Activated naive CD8-positive, alpha-beta T cell treated with anti-CD3 and anti-CD28 coated beads, Interleukin-2, amount 10 ng/mL, durations not matched to agents 7 days and 5 days (primary cell): ENCODE measurements around the gene DPM3. TPM values are rescaled to one million over a fixed set of nuclear protein-coding genes. Genes with fewer than 3 reads are reported as not detected.
"Not testable (repeated sequence)": the region's sequence is repeated elsewhere in the genome, so short reads cannot be mapped to it uniquely, and the experiment has no call there.

ENCODE experiments used
- ATAC-seq: fragments of 150-1000 bp; cut with Tn5 transposase; one replicate; pipeline ENCODE4 v1.10.0; 2021; ENCODE audit warnings: low read depth, moderate library complexity
- POLR2A ChIA-PET: fragments of 350-600 bp; sonication (Branson Sonifier 250); formaldehyde crosslinking; loops from one replicate; lab custom pipeline; 2021; ENCODE audit warnings: antibody characterized with exemption; lab: Charles Lee
- DNase-seq: peaks from one replicate; pipeline ENCODE4 v3.0.0; 2021
- H3K27ac Mint-ChIP-seq: one replicate; pipeline ENCODE4 v1.8.0; 2022; ENCODE audit warnings: mild to moderate bottlenecking, mixed read lengths
- H3K27me3 Mint-ChIP-seq: one replicate; pipeline ENCODE4 v1.8.0; 2022; ENCODE audit warnings: mild to moderate bottlenecking, moderate library complexity, mixed read lengths
- H3K36me3 Mint-ChIP-seq: one replicate; pipeline ENCODE4 v1.8.0; 2021; ENCODE audit warnings: mild to moderate bottlenecking, mixed read lengths
- H3K4me1 Mint-ChIP-seq: one replicate; pipeline ENCODE4 v1.8.0; 2021; ENCODE audit warnings: mixed read lengths
- H3K4me3 Mint-ChIP-seq: one replicate; pipeline ENCODE4 v1.8.0; 2022; ENCODE audit warnings: mild to moderate bottlenecking, moderate library complexity, mixed read lengths
- H3K9me3 Mint-ChIP-seq: one replicate; pipeline ENCODE4 v1.8.0; 2021; ENCODE audit warnings: mixed read lengths
- total RNA-seq, 2 experiments: library from RNA; stranded (reverse); gene quantifications; one replicate each; pipeline ENCODE4 v1.2.3, GENCODE V29; 2021

Gene DPM3
- total RNA-seq, 2 experiments from 2014 or later = 60.0 to 71.1 TPM

- DNase-seq, POLR2A ChIA-PET, H3K4me3 Mint-ChIP-seq, H3K9me3 Mint-ChIP-seq, ATAC-seq, H3K27me3 Mint-ChIP-seq, H3K27ac Mint-ChIP-seq, H3K36me3 Mint-ChIP-seq: not testable (repeated sequence)
- peaks cover 13% of the 10 kb centered on the region for H3K4me1 Mint-ChIP-seq
These were observed 23.5 kb upstream of the DPM3 start for GRCh38 chr1:155163785-155164184.

- POLR2A ChIA-PET, H3K27ac Mint-ChIP-seq, H3K9me3 Mint-ChIP-seq, H3K27me3 Mint-ChIP-seq, H3K36me3 Mint-ChIP-seq, H3K4me3 Mint-ChIP-seq, H3K4me1 Mint-ChIP-seq, ATAC-seq, DNase-seq: not testable (repeated sequence)
These were observed 22.3 kb upstream of the DPM3 start for GRCh38 chr1:155162631-155163030.

- Mint-ChIP-seq H3K4me1 (no peaks in the 10 kb centered on the region), H3K36me3 (no peaks in the 10 kb centered on the region), H3K27ac (no peak overlapping the region), H3K27me3 (peaks cover 7% of the 10 kb centered on the region), H3K9me3 (no peaks in the 10 kb centered on the region), H3K4me3 (no peak overlapping the region)
- POLR2A ChIA-PET = no interaction called here
- DNase-seq (no peak), ATAC-seq (no peak)
These were observed 19.8 kb upstream of the DPM3 start for GRCh38 chr1:155160128-155160527.

- Mint-ChIP-seq H3K27ac (no peak overlapping the region), H3K36me3 (no peaks in the 10 kb centered on the region), H3K27me3 (peaks cover 13% of the 10 kb centered on the region), H3K9me3 (no peaks in the 10 kb centered on the region), H3K4me1 (no peaks in the 10 kb centered on the region), H3K4me3 (no peak overlapping the region)
- POLR2A ChIA-PET = no interaction called here
- DNase-seq (no peak), ATAC-seq (no peak)
These were observed 18.7 kb upstream of the DPM3 start for GRCh38 chr1:155158991-155159390.

GRCh38 chr1:155155996-155156643, 15.8 kb upstream of the DPM3 start:
- H3K27ac Mint-ChIP-seq, DNase-seq, H3K9me3 Mint-ChIP-seq, H3K4me3 Mint-ChIP-seq, H3K4me1 Mint-ChIP-seq, POLR2A ChIA-PET, H3K36me3 Mint-ChIP-seq, ATAC-seq: not testable (repeated sequence)
- H3K27me3 Mint-ChIP-seq = peaks cover 17% of the 10 kb centered on the region

- POLR2A ChIA-PET = interaction anchor here (1.3 kb wide), 1 partner anchor 11 kb away, joined by 3 read pairs; no protein-coding TSS in a partner anchor
- no peaks in the 10 kb centered on the region for H3K36me3 Mint-ChIP-seq
- no peak for ATAC-seq
These were observed 5.2 kb upstream of the DPM3 start for GRCh38 chr1:155145491-155145890.

GRCh38 chr1:155141749-155142148, 1.4 kb upstream of the DPM3 start:
- no peak overlapping the region for H3K4me3 Mint-ChIP-seq
- ATAC-seq = no peak
- H3K4me1 Mint-ChIP-seq = peaks cover 23% of the 10 kb centered on the region
- H3K36me3 Mint-ChIP-seq = peaks cover 9% of the 10 kb centered on the region
- H3K27me3 Mint-ChIP-seq = peaks cover 7% of the 10 kb centered on the region
- no peak for DNase-seq
- H3K27ac Mint-ChIP-seq = no peak overlapping the region
- no peaks in the 10 kb centered on the region for H3K9me3 Mint-ChIP-seq
- POLR2A ChIA-PET = no interaction called here

More at GRCh38 chr1:155145491-155145890, 5.2 kb upstream of the DPM3 start:
- Mint-ChIP-seq H3K9me3 (no peaks in the 10 kb centered on the region), H3K27ac (no peak overlapping the region), H3K4me3 (no peak overlapping the region), H3K27me3 (peaks cover 22% of the 10 kb centered on the region), H3K4me1 (peaks cover 6% of the 10 kb centered on the region)
- DNase-seq = no peak

GRCh38 chr1:155140630-155140953, 261 bp upstream of the DPM3 start:
- no peak for ATAC-seq
- H3K9me3 Mint-ChIP-seq = no peaks in the 10 kb centered on the region
- H3K27ac Mint-ChIP-seq = peak overlapping the region; percentile 97
- no peak for DNase-seq
- POLR2A ChIA-PET = interaction anchor here (0.5 to 1.5 kb wide), 2 partner anchors 10 to 426 kb away, joined by 3 to 5 read pairs; no protein-coding TSS in a partner anchor
- peaks cover 23% of the 10 kb centered on the region for H3K4me1 Mint-ChIP-seq
- peak overlapping the region; percentile 97 for H3K4me3 Mint-ChIP-seq
- H3K27me3 Mint-ChIP-seq = peaks cover 4% of the 10 kb centered on the region
- H3K36me3 Mint-ChIP-seq = peaks cover 9% of the 10 kb centered on the region

- no peak for ATAC-seq
- H3K27ac Mint-ChIP-seq = peak overlapping the region; percentile 95
- POLR2A ChIA-PET = interaction anchor here (0.9 to 1.1 kb wide), 3 partner anchors 36 to 114 kb away, joined by 3 read pairs; partner anchors contain the start of gene KRTCAP2
These were observed 3.0 kb downstream of the DPM3 start for GRCh38 chr1:155137154-155137949.

GRCh38 chr1:155136748-155137147, 3.6 kb downstream of the DPM3 start:
- POLR2A ChIA-PET = interaction anchor here (0.6 to 1.1 kb wide), 5 partner anchors 9 to 115 kb away, joined by 3 to 4 read pairs (median 3); partner anchors contain the start of genes EFNA1 and KRTCAP2
- peak; percentile 54 for DNase-seq

More at GRCh38 chr1:155137154-155137949, 3.0 kb downstream of the DPM3 start:
- Mint-ChIP-seq H3K4me1 (peaks cover 28% of the 10 kb centered on the region), H3K36me3 (peaks cover 9% of the 10 kb centered on the region), H3K27me3 (peaks cover 3% of the 10 kb centered on the region), H3K4me3 (peak overlapping the region; percentile 91), H3K9me3 (no peaks in the 10 kb centered on the region)
- DNase-seq = no peak

GRCh38 chr1:155135415-155136028, 4.8 kb downstream of the DPM3 start, which contains the start of gene SLC50A1:
Gene SLC50A1 (plus strand): TSS chr1:155135852. CDS start chr1:155135912, 60 bp downstream.
- DNase-seq (peak; percentile 98), ATAC-seq (peak; percentile 76)
- no peaks in the 10 kb centered on the region for H3K9me3 Mint-ChIP-seq
- peaks cover 12% of the 10 kb centered on the region for H3K36me3 Mint-ChIP-seq
- H3K27me3 Mint-ChIP-seq = no peaks in the 10 kb centered on the region
- peak within 1 kb of the TSS; percentile 91 for H3K4me3 Mint-ChIP-seq
- peak within 1 kb of the TSS; percentile 95 for H3K27ac Mint-ChIP-seq
- H3K4me1 Mint-ChIP-seq = peaks cover 28% of the 10 kb centered on the region
- POLR2A ChIA-PET = interaction anchor here (0.5 to 1.6 kb wide), 6 partner anchors 8 to 181 kb away, joined by 3 to 7 read pairs (median 4); partner anchors contain the start of gene KRTCAP2

More at GRCh38 chr1:155136748-155137147, 3.6 kb downstream of the DPM3 start:
- H3K27ac Mint-ChIP-seq = peak overlapping the region; percentile 95
- ATAC-seq = peak; percentile 4
- peak overlapping the region; percentile 91 for H3K4me3 Mint-ChIP-seq
- no peaks in the 10 kb centered on the region for H3K9me3 Mint-ChIP-seq
- peaks cover 12% of the 10 kb centered on the region for H3K36me3 Mint-ChIP-seq
- peaks cover 1% of the 10 kb centered on the region for H3K27me3 Mint-ChIP-seq
- H3K4me1 Mint-ChIP-seq = peaks cover 30% of the 10 kb centered on the region

- peaks cover under 1% of the 10 kb centered on the region for H3K27me3 Mint-ChIP-seq
- H3K4me3 Mint-ChIP-seq = peak overlapping the region; percentile 91
- no peak for DNase-seq
- no peaks in the 10 kb centered on the region for H3K9me3 Mint-ChIP-seq
- peaks cover 11% of the 10 kb centered on the region for H3K36me3 Mint-ChIP-seq
- no peak for ATAC-seq
- H3K27ac Mint-ChIP-seq = peak overlapping the region; percentile 95
- peaks cover 27% of the 10 kb centered on the region for H3K4me1 Mint-ChIP-seq
- POLR2A ChIA-PET = interaction anchor here (0.5 to 1.6 kb wide), 5 partner anchors 9 to 181 kb away, joined by 3 to 7 read pairs (median 4); partner anchors contain the start of gene KRTCAP2
These were observed 5.4 kb downstream of the DPM3 start for GRCh38 chr1:155134880-155135414.
